GM12864 (cell line): ENCODE measurements around the gene ERBB4.

Source experiments
- DNase-seq: peaks from one replicate; pipeline ENCODE4 v3.0.0-alpha.2; 2011; ENCODE audit warnings: low read depth
- H3K4me3 ChIP-seq: 2 replicates; pipeline ENCODE4 v1.5.1; 2011; ENCODE audit warnings: mild to moderate bottlenecking, low read depth, low read length, control low read depth
- TF ChIP-seq, protein P1 (sequence below): IDR thresholded peaks from 2 replicates; pipeline ENCODE4 v1.5.1; 2011; ENCODE audit warnings: low read depth, mild to moderate bottlenecking, moderate library complexity, low read length, control low read depth, inconsistent platforms; ENCODE audit errors: missing control alignments

ERBB4 gene

DNA sequence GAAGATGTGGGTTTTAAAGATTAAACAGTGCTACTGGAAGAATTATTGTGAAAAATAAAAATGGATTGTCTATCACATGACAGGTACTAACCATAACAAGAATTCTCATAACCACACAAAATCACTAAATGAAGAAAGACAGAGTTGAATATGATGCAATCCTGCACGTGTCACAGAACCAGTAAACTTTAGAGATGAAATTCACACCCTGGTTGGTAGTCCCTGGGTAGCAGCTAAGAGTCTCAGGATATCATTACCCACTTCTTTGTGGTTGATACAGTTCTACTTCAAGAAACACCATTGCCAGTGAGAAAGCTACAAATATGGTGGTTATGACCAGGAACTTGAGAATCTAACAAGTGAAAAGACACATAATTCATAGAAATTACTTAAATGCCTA, 450.2 kb downstream of the ERBB4 start:
- no peak for DNase-seq
- TF ChIP-seq, protein P1, sequence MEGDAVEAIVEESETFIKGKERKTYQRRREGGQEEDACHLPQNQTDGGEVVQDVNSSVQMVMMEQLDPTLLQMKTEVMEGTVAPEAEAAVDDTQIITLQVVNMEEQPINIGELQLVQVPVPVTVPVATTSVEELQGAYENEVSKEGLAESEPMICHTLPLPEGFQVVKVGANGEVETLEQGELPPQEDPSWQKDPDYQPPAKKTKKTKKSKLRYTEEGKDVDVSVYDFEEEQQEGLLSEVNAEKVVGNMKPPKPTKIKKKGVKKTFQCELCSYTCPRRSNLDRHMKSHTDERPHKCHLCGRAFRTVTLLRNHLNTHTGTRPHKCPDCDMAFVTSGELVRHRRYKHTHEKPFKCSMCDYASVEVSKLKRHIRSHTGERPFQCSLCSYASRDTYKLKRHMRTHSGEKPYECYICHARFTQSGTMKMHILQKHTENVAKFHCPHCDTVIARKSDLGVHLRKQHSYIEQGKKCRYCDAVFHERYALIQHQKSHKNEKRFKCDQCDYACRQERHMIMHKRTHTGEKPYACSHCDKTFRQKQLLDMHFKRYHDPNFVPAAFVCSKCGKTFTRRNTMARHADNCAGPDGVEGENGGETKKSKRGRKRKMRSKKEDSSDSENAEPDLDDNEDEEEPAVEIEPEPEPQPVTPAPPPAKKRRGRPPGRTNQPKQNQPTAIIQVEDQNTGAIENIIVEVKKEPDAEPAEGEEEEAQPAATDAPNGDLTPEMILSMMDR = no peak
- no peak overlapping the region for H3K4me3 ChIP-seq

DNA sequence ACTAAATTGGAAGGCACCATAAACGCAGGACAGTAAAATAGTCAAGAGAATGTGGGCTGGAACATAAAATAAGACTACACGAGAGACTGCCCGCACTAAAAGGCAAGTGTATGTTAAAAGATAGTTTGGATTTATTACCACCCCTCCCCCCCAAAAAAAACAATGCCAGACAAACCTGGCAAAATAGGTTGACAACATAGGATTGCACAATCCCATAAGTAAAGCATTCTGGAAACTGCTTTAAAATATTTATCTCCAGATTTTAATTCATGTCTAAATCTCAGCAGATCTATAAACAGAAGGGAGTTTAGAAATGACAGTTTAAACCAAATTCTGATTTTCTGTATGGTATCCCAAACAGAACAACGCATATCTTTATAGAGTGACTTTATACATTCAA, 455.1 kb downstream of the ERBB4 start:
- no peak for DNase-seq
- no peak overlapping the region for H3K4me3 ChIP-seq

DNA sequence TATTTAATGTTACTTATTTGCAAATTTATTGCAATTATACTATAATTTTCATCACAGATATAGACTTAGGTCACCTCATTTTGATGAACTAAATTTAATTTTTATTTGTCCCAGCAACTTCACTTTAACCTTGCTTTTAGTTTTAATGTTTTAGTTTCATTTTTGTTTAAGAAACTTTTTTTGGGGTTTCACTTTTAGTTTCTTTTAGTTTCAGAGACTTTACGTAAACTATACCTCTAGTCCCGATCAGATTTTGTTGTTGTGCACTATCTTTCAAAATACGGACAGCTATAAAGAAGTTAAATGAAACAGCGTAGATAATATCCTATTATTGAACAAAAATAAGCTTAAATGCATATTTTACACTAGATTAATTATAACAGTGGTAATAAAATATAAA, 460.5 kb downstream of the ERBB4 start:
- no peak for DNase-seq
- H3K4me3 ChIP-seq = no peak overlapping the region
- TF ChIP-seq, protein P1 = no peak

More for the DNA sequence above, 455.1 kb downstream of the ERBB4 start:
- TF ChIP-seq, protein P1 = no peak

DNA sequence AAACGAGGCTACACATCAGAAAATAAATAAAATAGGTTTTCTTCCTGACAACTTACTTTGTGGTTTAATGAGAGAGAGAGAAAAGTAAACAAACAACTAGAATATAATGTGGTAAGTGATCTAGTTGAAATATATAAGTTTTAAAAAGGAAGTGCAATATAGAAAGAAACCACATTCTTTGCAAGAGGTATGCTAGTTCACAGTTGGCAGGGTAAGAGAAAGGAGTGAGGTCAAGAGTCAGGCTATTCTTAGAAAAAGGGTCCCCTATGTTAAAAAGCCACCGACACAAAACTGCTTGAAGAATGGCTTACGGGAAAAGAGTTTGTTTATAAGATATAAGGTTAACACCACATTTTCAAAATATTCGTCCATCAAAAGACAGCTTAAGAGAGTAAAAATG, 462.1 kb downstream of the ERBB4 start:
- DNase-seq = no peak
- H3K4me3 ChIP-seq = no peak overlapping the region
- TF ChIP-seq, protein P1 = no peak

DNA sequence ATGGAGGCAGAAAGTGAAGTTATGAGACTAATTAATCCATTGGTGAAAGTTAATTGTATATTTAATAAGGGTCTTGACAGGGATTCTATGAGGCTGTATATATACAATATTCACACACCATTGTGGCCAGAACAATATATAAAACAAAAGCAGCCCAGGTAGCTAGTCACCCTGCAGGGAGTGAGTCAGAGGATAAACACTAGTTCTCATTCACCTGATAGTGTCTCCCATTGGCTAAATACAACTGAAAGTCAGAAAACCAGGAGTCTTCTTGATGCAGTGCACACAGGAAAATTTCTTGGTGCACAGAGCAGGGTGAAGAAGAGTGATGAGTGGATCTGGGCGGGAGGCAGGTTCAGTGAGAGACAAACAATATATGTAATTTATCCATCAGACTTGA, 465.2 kb downstream of the ERBB4 start:
- no peak overlapping the region for H3K4me3 ChIP-seq
- DNase-seq = no peak
- TF ChIP-seq, protein P1 = no peak

DNA sequence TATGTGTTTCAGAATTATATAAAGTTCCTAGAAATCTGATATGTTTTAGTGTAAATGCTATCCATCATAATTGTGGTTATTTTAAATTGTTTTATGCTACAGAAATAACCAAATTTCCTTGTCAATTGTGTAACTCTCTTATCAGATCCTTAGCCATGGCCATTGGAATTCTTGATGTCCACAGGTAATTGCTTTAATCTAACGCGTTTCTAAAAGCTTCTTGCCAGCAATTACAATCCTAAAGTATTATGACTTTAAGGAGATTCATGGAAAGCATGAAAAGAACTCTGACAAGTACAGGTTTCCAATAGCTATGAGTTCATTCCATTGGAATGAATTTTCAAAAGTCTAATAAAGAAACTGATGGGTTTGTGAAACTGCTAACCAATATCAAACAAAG, 472.1 kb downstream of the ERBB4 start:
- TF ChIP-seq, protein P1 = no peak
- no peak for DNase-seq
- no peak overlapping the region for H3K4me3 ChIP-seq

DNA sequence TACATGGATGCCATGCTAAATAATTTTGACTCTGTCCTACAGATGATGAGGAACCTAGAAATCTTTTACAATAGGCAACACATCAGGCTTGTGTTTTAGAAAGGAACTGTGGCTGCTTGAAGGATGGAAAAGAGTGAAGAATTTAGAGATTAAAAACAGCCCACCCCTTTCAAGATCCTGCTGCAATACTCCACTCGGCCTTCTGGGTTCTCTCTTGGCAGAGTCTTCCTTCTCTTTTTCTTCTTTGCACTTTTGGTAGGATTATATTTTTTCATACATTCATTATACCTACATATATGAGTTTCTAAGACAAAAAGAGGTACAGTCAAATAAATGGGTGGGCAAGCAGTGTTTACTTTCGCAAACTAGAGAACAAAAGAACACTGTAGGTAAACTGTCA, 474.3 kb downstream of the ERBB4 start:
- DNase-seq = no peak
- TF ChIP-seq, protein P1 = no peak
- H3K4me3 ChIP-seq = no peak overlapping the region
